OCI-LY7 (cell line): Measurements from ENCODE around the gene SH3TC1. TPM values are rescaled to one million over a fixed set of nuclear protein-coding genes. Genes with fewer than 3 reads are reported as not detected.

Experiments used
- BruUV-seq: library from RNA; stranded (reverse); fragments of 400-500 nt; replicated peaks from 2 replicates; lab custom pipeline; 2021; lab: Mats Ljungman, UMichigan
- CTCF ChIA-PET: fragments of 300-600 bp; sonication (Branson Sonifier 250); formaldehyde crosslinking; loops from one replicate; lab custom pipeline; 2022; ENCODE audit warnings: antibody characterized with exemption; ENCODE audit not compliant: unreplicated experiment; lab: Charles Lee
- POLR2A ChIA-PET: fragments of 300-600 bp; sonication (Branson Sonifier 250); formaldehyde crosslinking; loops from one replicate; lab custom pipeline; 2022; ENCODE audit warnings: antibody characterized with exemption; lab: Charles Lee
- DNase-seq: peaks from one replicate; pipeline ENCODE4 v3.0.0-alpha.2; 2015; ENCODE audit warnings: low spot score
- H2AFZ ChIP-seq: fragments of 200-600 bp; sonication (generic), shearing (Covaris generic); 2 replicates; pipeline ENCODE4 v1.6.1; 2014; ENCODE audit warnings: mild to moderate bottlenecking, antibody characterized with exemption, low read length, moderate library complexity
- H3K27ac ChIP-seq: fragments of 200-600 bp; sonication (generic); 2 replicates; pipeline ENCODE4 v1.5.1; 2014; ENCODE audit warnings: mixed run types, low read depth, mild to moderate bottlenecking, moderate library complexity, low read length, inconsistent platforms; ENCODE audit not compliant: poor library complexity, severe bottlenecking
- H3K36me3 ChIP-seq: fragments of 200-600 bp; sonication (generic); 2 replicates; pipeline ENCODE4 v1.6.1; 2014; ENCODE audit warnings: mild to moderate bottlenecking, antibody characterized with exemption, low read length, moderate library complexity, mixed read lengths; ENCODE audit not compliant: insufficient read depth
- H3K4me1 ChIP-seq: fragments of 200-600 bp; sonication (generic); 2 replicates; pipeline ENCODE4 v1.5.1; 2014; ENCODE audit warnings: mild to moderate bottlenecking, low read length; ENCODE audit not compliant: insufficient read depth, poor library complexity, severe bottlenecking
- H3K4me2 ChIP-seq: fragments of 200-600 bp; sonication (generic); 2 replicates; pipeline ENCODE4 v1.6.1; 2014; ENCODE audit warnings: mild to moderate bottlenecking, low read length
- H3K4me3 ChIP-seq: fragments of 200-600 bp; sonication (generic); 2 replicates; pipeline ENCODE4 v1.5.1; 2014; ENCODE audit warnings: mild to moderate bottlenecking, low read depth, low read length; ENCODE audit not compliant: poor library complexity, severe bottlenecking
- H3K79me2 ChIP-seq: fragments of 200-600 bp; sonication (generic); 2 replicates; pipeline ENCODE4 v1.6.1; 2016; ENCODE audit warnings: low read depth, mild to moderate bottlenecking, low read length, moderate library complexity, mixed read lengths; ENCODE audit not compliant: insufficient read depth
- H3K9me2 ChIP-seq: fragments of 200-600 bp; sonication (generic); 2 replicates; pipeline ENCODE4 v1.6.1; 2016; ENCODE audit warnings: mild to moderate bottlenecking, low read length, mixed read lengths; ENCODE audit not compliant: insufficient read depth
- H3K9me3 ChIP-seq: fragments of 200-600 bp; sonication (generic); 2 replicates; pipeline ENCODE4 v1.6.1; 2014; ENCODE audit warnings: mild to moderate bottlenecking, mixed run types, low read length, mixed read lengths
- H4K20me1 ChIP-seq: fragments of 200-600 bp; sonication (generic); 2 replicates; pipeline ENCODE4 v1.6.1; 2014; ENCODE audit warnings: mild to moderate bottlenecking, antibody characterized with exemption, low read length, moderate library complexity, mixed read lengths; ENCODE audit not compliant: insufficient read depth
- CTCF ChIP-seq: fragments of 200-600 bp; sonication (generic); conservative IDR thresholded peaks from 2 replicates; pipeline ENCODE4 v1.5.1; 2014; ENCODE audit warnings: mild to moderate bottlenecking, antibody characterized with exemption, low read length, moderate library complexity, mixed read lengths
- EZH2phosphoT487 ChIP-seq: fragments of 200-600 bp; sonication (generic); IDR thresholded peaks from 2 replicates; pipeline ENCODE4 v1.6.1; 2018; ENCODE audit warnings: low read depth, borderline replicate concordance, mild to moderate bottlenecking, mixed run types, antibody characterized with exemption, low read length, moderate library complexity, mixed read lengths
- intact Hi-C: fragments of 100-400 bp; cut with micrococcal nuclease; formaldehyde crosslinking; loops from one replicate; pipeline ENCODE4 v1.10.0; 2022; ENCODE audit not compliant: unreplicated experiment
- total RNA-seq, 2 experiments: library from RNA; depleted of rRNA in 1 of 2; stranded (reverse); fragments of >200 nt in 1 of 2; shearing (Covaris generic) in 1 of 2; gene quantifications; 2 replicates each; pipeline ENCODE4 v1.2.3, GENCODE V29; 2014 to 2022

SH3TC1 gene
- total RNA-seq, 2 experiments from 2014 or later = 17.5 to 42.4 TPM

DNA sequence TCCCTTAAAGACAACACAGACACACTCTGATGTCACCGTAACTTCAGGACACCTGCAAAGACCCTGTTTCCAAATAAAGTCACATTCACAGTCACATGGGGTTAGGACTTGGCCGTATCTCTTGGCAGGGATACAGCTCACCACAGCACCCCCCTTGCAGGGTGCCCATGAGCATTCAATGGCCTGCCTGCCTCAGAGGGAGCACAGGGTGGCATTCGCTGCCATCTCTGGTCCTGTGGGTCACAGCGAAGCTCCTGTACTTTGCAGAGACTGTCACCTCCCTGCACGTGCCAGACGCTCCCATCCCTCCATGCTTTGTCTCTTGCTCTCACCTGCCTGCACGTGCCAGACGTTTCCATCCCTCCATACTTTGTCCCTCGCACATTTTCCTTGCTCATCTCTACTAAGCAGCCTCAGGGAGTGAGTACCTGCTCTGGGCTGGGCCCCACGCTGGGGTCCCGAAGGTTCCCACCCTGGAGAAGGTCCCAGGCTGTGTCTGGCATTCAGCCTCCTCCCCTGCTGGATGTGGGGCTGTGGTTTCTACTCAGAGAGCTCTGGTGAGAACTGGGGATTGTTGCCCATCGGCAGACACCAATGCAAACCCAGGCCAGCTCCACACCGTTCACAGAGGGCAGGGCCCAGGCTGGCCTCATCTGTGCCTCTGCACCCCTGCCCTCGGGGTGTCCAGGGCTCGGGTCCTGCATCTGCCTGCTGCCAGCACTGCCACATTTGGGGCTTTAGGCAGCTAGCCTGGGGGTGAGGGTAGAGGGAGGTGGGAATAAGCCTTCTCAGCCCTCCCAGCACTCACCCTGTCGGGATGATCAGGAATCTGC lies 86.3 kb downstream of the SH3TC1 start:
- CTCF ChIA-PET = interaction anchor here (0.6 kb wide), 1 partner anchor 1593 kb away, joined by 4 read pairs; no protein-coding TSS in a partner anchor
- DNase-seq = no peak
- no peaks in the 10 kb centered on the region for H3K79me2 ChIP-seq
- intact Hi-C loops = no loop called here
- POLR2A ChIA-PET = no interaction called here
- H3K9me2 ChIP-seq = no peaks in the 10 kb centered on the region
- no peak for TF ChIP-seq EZH2phosphoT487
- no peak for TF ChIP-seq CTCF
- H3K9me3 ChIP-seq = no peaks in the 10 kb centered on the region
- H3K4me1 ChIP-seq = no peaks in the 10 kb centered on the region
- no TSS peak for BruUV-seq
- no peak overlapping the region for H3K4me3 ChIP-seq
- no peaks in the 10 kb centered on the region for H3K36me3 ChIP-seq
- no peak overlapping the region for H3K4me2 ChIP-seq
- H2AFZ ChIP-seq = no peak overlapping the region
- H4K20me1 ChIP-seq = no peaks in the 10 kb centered on the region
- H3K27ac ChIP-seq = no peak overlapping the region

DNA sequence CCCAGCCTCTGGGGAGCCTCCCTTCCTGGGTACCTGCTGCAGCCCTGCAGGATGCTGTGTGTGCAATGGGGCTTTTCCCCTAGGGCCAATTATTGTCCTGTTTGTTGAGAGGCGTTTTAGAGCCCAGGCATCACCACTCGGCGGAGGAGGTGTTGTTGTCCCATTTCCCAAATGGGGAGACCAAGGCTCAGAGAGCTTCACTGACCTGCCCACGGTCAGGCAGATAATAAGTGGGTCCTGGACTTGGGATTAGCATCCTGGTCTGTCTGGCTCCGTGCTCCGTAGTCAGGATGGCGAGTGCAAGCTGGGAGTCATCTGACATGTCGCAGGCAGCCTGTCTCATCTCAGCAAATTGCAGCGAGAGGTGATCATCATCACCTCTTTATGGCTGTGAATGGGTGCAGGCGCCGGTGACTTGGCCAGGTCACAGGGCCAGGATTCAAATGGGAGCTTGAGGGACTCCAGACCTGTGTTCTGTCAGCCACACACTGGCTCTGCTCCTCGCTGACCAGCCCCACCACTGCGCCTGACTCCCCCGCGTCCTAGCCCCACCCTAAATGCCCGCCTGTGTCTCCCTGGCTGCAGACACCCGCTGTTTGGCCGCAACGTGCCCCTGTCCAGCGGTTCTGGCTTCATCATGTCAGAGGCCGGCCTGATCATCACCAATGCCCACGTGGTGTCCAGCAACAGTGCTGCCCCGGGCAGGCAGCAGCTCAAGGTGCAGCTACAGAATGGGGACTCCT lies 87.1 kb downstream of the SH3TC1 start:
- CTCF ChIA-PET = no interaction called here

More for the DNA sequence above, 87.1 kb downstream of the SH3TC1 start:
- Histone ChIP-seq H3K4me3 (no peak overlapping the region), H3K4me2 (no peak overlapping the region), H3K36me3 (no peaks in the 10 kb centered on the region), H4K20me1 (no peaks in the 10 kb centered on the region), H3K4me1 (no peaks in the 10 kb centered on the region), H3K9me3 (no peaks in the 10 kb centered on the region), H3K79me2 (no peaks in the 10 kb centered on the region), H3K27ac (no peak overlapping the region), H3K9me2 (no peaks in the 10 kb centered on the region), H2AFZ (no peak overlapping the region)
- no peak for TF ChIP-seq CTCF
- TF ChIP-seq EZH2phosphoT487 = no peak
- POLR2A ChIA-PET = no interaction called here
- no TSS peak for BruUV-seq
- DNase-seq = no peak
- intact Hi-C loops = no loop called here
